GM18861 (cell line): ENCODE results near the gene OS9.
"Not testable (repeated sequence)": the region's sequence is repeated elsewhere in the genome, so short reads cannot be mapped to it uniquely, and the experiment has no call there.

Experiments
- ATAC-seq: cut with Tn5 transposase; IDR thresholded peaks from one replicate; pipeline ENCODE4 v1.9.1; 2021; ENCODE audit not compliant: unreplicated experiment

The OS9 gene

GRCh38 chr12:57694459-57695019, 607 bp downstream of the OS9 start:
- ATAC-seq, result no peak

GRCh38 chr12:57695770-57696432, 2.0 kb downstream of the OS9 start:
- ATAC-seq, result no peak

- no peak for ATAC-seq
These were observed 3.1 kb downstream of the OS9 start for GRCh38 chr12:57697076-57697475.

DNA sequence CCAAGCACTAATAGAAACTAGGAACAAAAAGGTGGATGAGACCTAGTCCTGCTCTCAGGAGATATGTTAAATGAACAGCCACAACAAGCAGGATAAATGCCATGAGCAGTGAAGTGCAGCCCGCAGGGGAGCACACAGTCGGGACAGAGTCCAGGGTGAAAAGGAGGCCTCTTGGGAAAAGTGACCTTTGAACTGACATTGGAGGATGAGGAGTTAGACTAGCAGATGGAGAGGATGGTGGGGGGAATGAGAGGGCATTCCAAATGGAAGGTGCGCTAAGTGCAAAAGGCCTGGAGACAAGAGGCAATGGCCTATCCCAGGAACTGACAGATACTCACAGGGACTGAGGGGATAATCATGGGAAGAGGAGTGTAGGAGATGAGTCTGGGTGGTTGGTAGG, 4.5 kb downstream of the OS9 start:
- ATAC-seq, result no peak

- no peak for ATAC-seq
These were observed 6.4 kb downstream of the OS9 start for GRCh38 chr12:57700317-57700716.

GRCh38 chr12:57707250-57707649, 13.3 kb downstream of the OS9 start:
- ATAC-seq, result no peak

GRCh38 chr12:57708296-57708695, 14.4 kb downstream of the OS9 start:
- ATAC-seq, result no peak

DNA sequence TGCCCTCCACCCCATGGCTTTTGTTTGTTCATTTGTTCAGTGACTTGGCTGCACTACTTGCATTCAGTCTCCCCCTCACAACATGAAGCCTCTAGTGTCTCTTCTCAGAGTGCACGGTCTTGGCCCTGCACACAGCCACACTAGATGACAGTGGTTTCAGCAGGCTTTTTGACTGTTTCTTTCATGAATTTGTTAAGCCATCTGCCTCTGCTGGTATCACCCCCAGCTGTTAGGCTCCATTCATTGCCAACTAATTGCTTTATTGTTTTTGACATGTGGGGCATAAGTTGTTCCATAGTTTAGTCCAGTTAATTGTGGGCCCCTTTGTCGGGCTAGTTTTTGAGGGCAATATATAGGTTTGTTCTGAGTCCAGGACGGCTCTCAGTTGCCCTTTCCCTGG, 18.8 kb downstream of the OS9 start:
- no peak for ATAC-seq

DNA sequence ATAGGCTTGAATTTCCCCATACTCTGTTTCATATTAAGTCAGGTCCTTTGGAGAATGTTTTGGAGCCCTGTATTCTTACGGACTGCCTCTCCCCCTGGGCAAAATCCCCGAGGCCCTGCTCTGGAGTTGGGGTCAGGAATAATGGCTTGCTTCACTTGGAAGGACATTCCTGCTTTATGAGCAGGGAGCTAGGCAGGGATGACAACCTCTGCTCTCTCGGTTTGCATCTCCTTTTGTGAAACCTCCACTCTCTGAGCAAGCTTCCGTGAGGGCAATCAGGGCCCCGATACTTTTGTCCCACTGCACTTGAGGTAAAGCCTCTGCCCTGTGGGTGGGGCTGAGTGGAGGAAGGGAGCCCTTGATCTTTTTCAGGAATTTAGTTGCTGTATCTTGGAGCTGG, 19.3 kb downstream of the OS9 start:
- ATAC-seq, result no peak

DNA sequence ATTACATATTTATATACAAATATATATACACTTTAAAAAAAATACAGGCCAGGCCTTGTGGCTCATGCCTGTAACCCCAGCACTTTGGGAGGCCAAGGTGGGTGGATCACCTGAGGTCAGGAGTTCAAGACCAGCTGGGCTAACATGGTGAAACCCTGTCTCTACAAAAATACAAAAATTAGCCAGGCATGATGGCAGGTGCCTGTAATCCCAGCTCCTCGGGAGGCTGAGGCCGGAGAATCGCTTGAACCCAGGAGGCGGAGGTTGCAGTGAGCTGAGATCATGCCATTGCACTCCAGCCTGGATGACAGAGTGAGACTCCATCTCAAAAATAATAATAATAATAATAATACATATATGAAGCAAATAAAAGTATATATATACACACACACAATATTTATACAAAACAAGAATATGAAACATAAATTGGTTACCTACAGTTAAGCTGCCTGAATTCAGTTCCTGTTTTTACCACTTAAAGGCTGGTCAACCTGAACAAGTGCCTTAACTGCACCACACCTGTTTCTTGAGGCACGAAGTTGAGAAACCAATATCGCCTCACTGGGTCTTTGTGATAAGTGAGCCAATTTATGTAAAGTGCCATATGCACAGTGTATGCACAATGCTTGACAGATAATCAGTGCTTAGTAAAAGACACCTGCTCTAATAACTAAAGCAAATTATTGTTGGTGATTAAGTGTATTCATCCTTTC, 21.3 kb downstream of the OS9 start:
- ATAC-seq, result peak; percentile 33

DNA sequence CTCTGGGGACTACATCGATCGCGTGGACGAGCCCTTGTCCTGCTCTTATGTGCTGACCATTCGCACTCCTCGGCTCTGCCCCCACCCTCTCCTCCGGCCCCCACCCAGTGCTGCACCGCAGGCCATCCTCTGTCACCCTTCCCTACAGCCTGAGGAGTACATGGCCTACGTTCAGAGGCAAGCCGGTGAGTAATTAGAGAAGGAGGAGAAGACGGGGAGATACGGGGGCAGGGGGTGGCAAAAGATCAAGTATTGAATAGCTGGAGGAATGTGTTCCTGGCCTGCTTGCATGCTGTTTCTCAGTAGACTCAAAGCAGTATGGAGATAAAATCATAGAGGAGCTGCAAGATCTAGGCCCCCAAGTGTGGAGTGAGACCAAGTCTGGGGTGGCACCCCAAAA, 21.9 kb downstream of the OS9 start:
- ATAC-seq, result no peak

DNA sequence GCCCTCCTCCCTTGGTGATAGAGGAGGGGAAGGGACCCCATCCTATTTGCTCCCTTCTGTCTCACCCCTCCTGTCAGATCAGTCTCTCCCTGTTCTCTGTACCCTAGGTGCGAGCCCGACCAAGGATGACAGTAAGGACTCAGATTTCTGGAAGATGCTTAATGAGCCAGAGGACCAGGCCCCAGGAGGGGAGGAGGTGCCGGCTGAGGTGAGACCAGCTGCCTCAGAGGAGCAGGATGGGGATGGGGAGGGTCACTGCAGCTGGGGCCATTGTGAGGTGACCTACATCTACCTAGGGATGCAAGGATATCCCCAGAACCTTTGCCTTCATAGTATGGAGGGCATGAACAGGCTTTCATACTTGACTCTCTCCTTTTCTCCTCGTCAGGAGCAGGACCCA, 22.4 kb downstream of the OS9 start:
- no peak for ATAC-seq

GRCh38 chr12:57717131-57717530, 23.2 kb downstream of the OS9 start:
- ATAC-seq, result no peak

DNA sequence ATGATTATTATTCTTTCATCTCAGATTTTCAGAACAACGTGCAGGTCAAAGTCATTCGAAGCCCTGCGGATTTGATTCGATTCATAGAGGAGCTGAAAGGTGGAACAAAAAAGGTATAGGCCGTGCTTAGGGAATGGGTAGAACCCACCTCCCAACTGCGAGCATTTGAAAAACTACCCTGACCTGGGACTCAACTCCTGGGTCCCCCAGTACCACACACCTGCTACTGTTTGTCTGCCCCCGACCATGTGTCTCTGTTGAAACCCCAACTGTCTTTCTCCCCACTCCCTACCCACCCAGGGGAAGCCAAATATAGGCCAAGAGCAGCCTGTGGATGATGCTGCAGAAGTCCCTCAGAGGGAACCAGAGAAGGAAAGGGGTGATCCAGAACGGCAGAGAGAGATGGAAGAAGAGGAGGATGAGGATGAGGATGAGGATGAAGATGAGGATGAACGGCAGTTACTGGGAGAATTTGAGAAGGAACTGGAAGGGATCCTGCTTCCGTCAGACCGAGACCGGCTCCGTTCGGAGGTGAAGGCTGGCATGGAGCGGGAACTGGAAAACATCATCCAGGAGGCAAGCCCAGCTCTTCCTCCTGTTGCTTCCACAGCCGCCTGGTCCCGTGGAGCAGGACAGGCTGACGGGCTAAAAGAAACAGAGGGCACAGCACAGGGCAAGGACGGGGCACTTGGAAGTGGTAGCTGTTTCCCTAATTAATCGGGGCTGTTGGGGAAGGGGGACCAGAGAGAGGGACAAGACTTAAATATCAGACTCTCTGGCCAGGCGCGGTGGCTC, 24.1 kb downstream of the OS9 start:
- ATAC-seq, result no peak

DNA sequence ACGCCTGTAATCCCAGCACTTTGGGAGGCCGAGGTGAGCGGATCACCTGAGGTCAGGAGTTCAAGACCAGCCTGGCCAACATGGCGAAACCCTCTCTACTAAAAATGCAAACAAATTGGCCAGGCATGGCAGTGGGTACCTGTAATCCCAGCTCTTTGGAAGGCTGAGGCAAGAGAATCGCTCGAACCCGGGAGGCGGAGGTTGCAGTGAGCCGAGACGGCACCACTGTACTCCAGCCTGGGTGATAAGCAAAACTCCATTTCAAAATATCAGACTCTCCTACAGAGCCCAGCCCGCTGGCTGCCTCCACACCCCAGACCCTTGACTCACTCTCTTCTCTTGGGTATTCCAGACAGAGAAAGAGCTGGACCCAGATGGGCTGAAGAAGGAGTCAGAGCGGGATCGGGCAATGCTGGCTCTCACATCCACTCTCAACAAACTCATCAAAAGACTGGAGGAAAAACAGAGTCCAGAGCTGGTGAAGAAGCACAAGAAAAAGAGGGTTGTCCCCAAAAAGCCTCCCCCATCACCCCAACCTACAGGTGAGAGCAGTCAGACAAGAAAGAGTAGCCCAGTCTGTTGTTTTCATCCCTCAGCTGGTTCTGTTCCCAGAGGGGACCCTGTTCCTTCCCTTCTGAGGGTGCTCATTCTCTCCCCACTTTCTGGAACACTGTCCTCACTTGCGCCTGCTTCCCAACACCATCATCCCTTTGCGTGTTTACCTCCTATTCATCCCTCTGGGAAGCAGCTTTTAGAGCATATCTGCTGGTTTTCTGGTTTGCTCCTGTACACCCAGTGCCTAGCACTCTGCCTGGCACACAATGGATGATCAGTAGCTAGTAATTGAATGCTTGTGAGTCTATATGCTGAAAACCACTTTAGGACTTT, 25.0 kb downstream of the OS9 start:
- no peak for ATAC-seq

DNA sequence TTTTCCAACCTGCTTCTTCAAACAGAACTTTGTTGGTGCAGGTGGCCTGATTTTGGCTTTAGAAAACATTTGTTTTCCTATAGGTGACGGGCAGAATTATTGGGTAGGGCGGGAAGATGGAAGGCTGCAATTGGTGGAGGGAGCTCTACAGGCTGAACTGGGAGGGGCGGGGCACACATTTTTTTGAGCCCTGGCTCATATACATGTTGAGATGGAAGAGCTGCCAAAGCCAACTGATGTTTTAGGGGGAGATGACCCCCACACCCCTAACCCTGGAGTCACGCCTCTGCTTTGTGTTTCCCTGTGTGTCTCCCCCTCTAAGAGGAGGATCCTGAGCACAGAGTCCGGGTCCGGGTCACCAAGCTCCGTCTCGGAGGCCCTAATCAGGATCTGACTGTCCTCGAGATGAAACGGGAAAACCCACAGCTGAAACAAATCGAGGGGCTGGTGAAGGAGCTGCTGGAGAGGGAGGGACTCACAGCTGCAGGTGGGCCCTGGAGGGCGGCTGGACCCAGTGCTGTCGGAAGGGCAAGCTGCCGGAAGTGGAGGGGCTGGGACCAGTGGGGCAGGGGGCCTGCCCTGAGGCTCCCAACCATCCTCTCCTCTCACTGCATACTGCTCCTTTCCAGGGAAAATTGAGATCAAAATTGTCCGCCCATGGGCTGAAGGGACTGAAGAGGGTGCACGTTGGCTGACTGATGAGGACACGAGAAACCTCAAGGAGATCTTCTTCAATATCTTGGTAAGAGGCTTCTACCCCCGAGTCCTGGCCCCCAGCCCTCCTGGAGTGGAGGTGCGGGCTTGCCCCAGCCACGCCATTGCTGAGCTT, 26.1 kb downstream of the OS9 start:
- ATAC-seq, result no peak

- no peak for ATAC-seq
These were observed 27.0 kb downstream of the OS9 start for GRCh38 chr12:57720606-57721595.

GRCh38 chr12:57721846-57722608, 28.1 kb downstream of the OS9 start:
- not testable (repeated sequence) for ATAC-seq
